CD1c-positive myeloid dendritic cell (primary cell): ENCODE data around the gene RAPGEF2.
"Not testable (repeated sequence)": the region's sequence is repeated elsewhere in the genome, so short reads cannot be mapped to it uniquely, and the experiment has no call there.

Experiments used
- DNase-seq: peaks from one replicate; pipeline ENCODE4 v3.0.0-alpha.2; 2016; ENCODE audit errors: extremely low spot score

The RAPGEF2 gene

DNA sequence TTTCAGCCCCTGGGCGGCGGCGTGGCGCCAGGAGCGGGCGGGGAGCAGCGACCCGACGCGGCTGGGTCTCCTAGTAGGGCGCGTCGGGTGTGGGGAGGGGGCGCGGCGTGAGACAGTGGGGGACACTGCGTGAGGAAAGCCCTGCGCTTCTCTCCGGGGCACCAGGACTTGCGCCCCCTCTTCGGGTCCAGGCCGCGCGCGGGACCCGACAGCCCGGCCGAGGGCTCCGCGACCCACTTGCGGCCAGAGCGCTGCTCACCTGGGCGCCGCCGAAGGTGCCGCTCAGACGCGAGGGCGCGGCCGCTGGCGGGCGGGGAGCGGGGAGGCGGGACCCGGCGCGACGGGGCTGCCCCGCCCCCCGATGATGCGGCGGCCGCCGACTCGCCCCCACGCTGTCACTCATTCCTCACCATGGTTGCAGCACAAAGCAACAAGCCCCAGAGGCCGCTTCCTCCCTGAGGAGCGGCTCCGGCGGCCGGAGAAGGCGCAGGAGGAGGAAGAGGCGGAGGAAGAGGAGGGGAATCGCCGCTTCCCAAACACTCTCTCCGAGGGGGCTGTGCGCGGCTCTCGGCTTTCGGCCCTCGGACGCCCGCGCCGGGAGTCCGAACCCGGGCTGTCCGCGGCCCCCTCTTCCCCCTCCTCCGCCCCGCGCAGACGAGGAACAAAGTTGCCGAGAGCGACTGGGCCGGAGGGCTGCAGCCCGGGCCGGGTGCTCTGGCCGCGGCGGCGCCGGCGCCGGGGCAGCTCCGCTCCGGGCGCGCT, at the start of gene RAPGEF2:
TSS of gene RAPGEF2 (plus strand) at position 458 of the 762 bp plus-strand sequence. CDS start 1,084 bp downstream, outside the sequence.
- DNase-seq, result peak; percentile 94

DNA sequence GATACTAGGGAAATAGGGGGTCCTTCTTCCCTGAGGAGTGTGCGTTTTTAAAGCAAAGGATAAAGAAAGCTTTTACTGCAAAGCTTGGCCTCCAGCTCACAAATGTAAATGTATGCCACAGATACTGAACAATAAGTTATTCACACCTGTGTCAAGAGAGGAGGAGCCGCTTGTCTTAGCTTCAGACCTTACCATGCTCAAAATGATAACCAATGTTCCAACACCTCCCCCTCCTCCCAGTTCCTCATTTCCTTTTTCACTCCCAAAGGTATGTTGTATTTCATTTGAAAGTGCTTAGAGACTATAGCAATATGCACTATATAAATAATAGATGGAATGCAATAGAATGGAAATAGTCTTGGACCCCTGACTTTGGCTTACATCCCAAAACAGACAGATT, 47.0 kb upstream of the RAPGEF2 start:
- DNase-seq, result no peak

GRCh38 chr4:159060161-159060560, 42.7 kb upstream of the RAPGEF2 start:
- no peak for DNase-seq

DNA sequence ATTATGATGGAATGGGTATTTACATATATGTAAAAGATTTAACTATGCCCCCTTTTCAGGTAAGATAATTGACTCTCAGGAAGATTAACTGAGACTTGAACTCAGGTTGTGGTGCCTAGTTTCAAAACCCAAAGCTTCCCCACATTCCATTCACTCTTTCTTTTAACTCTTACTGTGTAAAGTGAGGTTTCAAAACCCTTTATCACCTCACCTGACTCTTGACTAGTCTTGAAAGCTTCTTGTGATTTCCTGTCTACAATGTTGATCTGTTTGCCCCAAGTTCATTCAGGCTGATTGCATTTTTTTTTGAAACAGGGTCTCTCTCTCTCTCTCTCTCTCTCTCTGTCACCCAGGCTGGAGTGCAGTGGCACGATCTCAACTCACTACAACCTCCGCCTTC, 40.5 kb upstream of the RAPGEF2 start:
- DNase-seq, result no peak

- DNase-seq, result no peak
Measured at GRCh38 chr4:159065513-159066240, 37.2 kb upstream of the RAPGEF2 start.

- DNase-seq, result not testable (repeated sequence)
Measured at GRCh38 chr4:159068139-159068538, 34.7 kb upstream of the RAPGEF2 start.

GRCh38 chr4:159069922-159070321, 33.0 kb upstream of the RAPGEF2 start:
- DNase-seq, result no peak

GRCh38 chr4:159070742-159071141, 32.1 kb upstream of the RAPGEF2 start:
- DNase-seq, result no peak

DNA sequence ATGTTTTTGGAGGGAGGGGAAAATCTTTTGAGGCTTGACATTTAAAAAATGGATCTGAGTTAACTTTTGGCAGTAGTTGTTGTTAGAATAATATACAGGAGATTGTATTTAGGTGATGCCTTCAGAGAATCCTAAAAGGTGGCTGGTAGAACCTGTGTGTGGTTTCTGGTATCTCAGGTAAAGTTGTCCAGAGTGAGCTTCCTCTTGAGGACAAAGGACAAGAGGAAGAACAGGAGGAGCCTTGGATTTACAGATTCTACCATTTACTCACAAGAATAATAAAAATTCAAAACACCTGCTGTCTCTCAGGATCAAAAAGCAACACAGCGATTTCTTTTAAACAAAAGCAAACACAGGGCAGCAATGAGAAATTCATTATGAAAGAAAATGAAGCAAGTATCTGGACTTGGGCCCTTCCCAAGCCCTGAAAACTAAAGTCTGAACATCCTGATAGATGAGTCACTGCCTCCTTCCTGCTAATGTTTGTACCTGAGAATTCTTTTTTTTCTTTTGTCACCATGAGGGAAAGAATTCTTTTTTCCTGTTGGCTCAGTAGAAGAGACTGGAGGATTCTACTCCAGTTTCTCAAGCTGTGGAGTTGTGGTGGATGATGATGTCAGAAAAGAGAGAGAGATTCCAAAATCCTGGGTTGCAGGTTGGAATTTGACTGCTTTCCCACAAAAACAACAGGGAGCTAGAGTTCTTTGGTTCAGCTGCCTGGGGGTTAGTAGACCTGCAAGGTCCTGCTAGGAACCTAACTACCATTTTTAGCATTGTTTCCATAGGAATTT, 31.5 kb upstream of the RAPGEF2 start:
- no peak for DNase-seq

DNA sequence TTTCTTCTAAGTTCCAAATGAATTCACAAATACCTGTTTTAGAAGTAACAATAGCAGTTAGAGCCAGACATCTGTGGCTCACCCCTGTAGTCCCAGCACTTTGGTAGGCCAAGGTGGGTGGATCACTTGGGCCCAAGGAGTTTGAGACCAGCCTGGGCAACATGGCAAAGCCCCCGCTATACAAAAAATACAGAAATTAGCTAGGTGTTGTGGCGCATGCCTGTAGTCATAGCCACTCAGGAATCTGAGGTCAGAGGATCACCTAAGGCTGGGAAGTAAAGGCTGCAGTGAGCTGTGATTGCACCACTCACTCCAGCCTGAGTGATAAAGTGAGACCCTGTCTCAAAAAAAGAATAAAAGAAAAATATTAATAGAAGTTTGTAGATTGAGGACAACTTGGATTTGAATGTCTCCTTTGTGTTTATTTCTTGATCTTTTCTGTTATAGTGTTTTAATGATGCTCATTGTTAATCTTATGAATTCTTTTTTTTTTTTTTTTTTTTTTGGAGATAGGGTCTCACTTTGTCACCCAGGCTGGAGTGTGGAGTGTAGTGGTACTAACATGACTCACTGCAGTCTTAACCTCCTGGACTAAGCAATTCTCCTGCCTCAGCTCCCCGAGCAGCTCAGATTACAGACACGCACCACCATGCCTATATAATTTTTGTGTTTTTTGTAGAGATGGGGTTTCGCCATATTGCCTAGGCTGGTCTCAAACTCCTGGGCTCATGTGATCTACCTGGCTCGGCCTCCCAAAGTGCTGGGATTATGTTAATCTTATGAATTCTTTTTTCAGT, 30.7 kb upstream of the RAPGEF2 start:
- no peak for DNase-seq

DNA sequence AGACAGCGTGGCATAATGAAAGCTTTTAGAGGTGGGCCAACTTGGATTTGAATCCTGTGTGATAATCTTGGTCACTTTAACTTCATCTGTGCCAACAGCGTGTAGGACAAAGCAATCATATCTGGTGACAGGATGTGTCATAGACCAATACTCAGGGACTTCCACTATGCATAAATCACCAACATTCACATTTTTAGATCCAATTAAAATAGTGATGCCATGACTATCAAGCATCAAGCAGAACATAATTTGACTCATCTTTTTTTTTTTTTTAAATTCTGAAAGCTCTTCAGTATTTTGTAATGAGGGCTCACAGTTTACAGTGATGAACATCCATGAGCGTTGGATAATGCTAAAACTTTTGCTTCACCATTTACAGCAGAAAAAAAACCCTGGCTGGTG, 27.3 kb upstream of the RAPGEF2 start:
- no peak for DNase-seq

DNA sequence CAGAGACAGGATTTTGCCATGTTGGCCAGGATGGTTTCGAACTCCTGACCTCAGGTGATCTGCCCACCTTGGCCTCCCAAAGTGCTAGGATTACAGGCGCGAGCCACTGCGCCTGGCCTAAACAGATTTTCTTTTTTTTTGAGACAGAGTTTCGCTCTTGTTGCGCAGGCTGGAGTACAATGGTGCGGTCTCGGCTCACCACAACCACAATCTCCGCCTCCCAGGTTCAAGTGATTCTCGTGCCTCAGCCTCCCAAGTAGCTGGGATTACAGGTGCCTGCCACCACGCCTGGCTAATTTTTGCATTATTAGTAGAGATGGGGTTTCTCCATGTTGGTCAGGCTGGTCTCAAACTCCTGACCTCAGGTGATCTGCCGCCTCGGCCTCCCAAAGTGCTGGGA, 25.9 kb upstream of the RAPGEF2 start:
- not testable (repeated sequence) for DNase-seq

GRCh38 chr4:159077702-159078495, 25.0 kb upstream of the RAPGEF2 start:
- no peak for DNase-seq

- no peak for DNase-seq
Measured at GRCh38 chr4:159079074-159079473, 23.8 kb upstream of the RAPGEF2 start.

- DNase-seq, result no peak
Measured at GRCh38 chr4:159086606-159087005, 16.3 kb upstream of the RAPGEF2 start.

- no peak for DNase-seq
Measured at GRCh38 chr4:159090255-159090654, 12.6 kb upstream of the RAPGEF2 start.

DNA sequence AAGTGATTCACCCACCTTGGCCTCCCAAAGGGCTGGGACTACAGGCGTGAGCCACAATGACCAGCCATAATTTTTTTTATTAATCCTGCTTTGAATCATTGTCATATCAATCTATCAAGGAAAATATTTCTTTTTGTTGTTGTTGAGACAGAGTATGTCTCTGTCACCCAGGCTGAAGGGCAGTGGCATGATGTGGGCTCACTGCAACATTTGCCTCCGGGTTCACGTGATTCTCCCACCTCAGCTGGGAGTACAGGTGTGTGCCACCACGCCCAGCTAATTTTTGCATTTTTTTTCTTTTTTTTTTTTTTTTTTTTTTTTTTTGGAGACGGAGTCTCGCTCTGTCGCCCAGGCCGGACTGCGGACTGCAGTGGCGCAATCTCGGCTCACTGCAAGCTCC, 8.7 kb upstream of the RAPGEF2 start:
- not testable (repeated sequence) for DNase-seq

GRCh38 chr4:159096434-159096833, 6.4 kb upstream of the RAPGEF2 start:
- no peak for DNase-seq

- DNase-seq, result no peak
Measured at GRCh38 chr4:159097144-159097543, 5.7 kb upstream of the RAPGEF2 start.

GRCh38 chr4:159097785-159098184, 5.1 kb upstream of the RAPGEF2 start:
- DNase-seq, result no peak
